ENCODE data around the gene ARMC10. TPM values are rescaled to one million over a fixed set of nuclear protein-coding genes. Genes with fewer than 3 reads are reported as not detected.

Gene ARMC10
- total RNA-seq, 6 experiments from 2014 or later, result 18.4 to 33.4 (median 22.8) TPM

DNA sequence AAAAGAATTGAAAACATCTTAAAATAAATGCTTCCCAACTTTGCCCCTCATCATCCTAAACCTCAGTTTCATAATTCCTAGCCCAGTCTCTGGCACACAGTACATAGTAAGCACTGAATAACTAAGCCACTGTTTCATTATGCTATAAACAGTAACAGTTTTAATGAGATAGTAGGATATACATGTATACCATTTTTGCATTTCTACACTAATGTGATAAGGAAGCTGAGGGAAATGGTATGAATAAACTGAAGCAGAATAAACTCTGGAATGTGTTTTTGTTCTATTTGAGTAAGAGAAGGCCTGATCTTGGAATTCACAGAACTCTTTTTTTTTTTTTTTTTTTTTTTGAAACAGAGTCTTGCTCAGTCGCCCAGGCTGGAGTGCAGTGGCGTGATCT, 65.1 kb downstream of the ARMC10 start:
- Histone ChIP-seq H3K4me3 (no peak overlapping the region), H3K4me1 (peaks cover 0 to 16% (median 0%) of the 10 kb centered on the region in 4 donors), H3K36me3 (no peaks in the 10 kb centered on the region), H3K9me3 (no peaks in the 10 kb centered on the region), H3K27me3 (no peaks in the 10 kb centered on the region), H3K27ac (no peak overlapping the region)
- intact Hi-C loops (cut with DNase I), result no loop called here
- TF ChIP-seq, protein P1, sequence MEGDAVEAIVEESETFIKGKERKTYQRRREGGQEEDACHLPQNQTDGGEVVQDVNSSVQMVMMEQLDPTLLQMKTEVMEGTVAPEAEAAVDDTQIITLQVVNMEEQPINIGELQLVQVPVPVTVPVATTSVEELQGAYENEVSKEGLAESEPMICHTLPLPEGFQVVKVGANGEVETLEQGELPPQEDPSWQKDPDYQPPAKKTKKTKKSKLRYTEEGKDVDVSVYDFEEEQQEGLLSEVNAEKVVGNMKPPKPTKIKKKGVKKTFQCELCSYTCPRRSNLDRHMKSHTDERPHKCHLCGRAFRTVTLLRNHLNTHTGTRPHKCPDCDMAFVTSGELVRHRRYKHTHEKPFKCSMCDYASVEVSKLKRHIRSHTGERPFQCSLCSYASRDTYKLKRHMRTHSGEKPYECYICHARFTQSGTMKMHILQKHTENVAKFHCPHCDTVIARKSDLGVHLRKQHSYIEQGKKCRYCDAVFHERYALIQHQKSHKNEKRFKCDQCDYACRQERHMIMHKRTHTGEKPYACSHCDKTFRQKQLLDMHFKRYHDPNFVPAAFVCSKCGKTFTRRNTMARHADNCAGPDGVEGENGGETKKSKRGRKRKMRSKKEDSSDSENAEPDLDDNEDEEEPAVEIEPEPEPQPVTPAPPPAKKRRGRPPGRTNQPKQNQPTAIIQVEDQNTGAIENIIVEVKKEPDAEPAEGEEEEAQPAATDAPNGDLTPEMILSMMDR (IDR thresholded peaks at IDR 0.05), result no peak
- no peak for TF ChIP-seq POLR2A (IDR thresholded peaks at IDR 0.05)
- ATAC-seq, result no peak
- 80% methylated on average over 1 of the region's 2 CpGs for WGBS (ENCODE audit: insufficient coverage, low coverage, low lambda C conversion rate, missing lambda C conversion rate)
- no peak for DNase-seq

DNA sequence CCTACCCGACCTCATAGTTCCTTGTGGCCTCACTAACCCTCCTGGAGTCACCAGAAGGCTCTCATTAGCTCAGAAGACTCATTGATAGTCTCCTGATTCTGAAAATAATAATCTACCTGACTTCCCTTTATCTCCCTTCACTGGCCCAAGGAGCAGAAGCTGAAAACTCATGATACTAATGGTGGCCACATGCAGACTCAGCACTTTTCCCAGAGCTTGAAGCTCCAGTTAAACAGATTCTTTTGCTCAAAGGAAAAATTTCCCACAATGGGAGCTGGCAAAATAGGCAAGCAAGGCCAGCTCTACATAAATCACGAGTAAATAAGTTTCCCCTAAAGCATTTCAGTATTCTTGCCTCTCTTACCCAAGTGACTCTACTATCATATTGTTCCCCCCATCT, 65.7 kb downstream of the ARMC10 start:
- no peaks in the 10 kb centered on the region for H3K36me3 ChIP-seq
- peaks cover 0 to 12% (median 0%) of the 10 kb centered on the region in 4 donors for H3K4me1 ChIP-seq
- H3K4me3 ChIP-seq, result no peak overlapping the region
- intact Hi-C loops (cut with DNase I), result no loop called here
- 86% methylated on average over 2 of the region's 2 CpGs for WGBS (ENCODE audit: insufficient coverage, low coverage, low lambda C conversion rate, missing lambda C conversion rate)
- no peaks in the 10 kb centered on the region for H3K27me3 ChIP-seq
- ATAC-seq (no peak), DNase-seq (no peak)
- no peaks in the 10 kb centered on the region for H3K9me3 ChIP-seq
- TF ChIP-seq, protein P1 (IDR thresholded peaks at IDR 0.05), result no peak
- no peak for TF ChIP-seq POLR2A (IDR thresholded peaks at IDR 0.05)
- no peak overlapping the region for H3K27ac ChIP-seq

DNA sequence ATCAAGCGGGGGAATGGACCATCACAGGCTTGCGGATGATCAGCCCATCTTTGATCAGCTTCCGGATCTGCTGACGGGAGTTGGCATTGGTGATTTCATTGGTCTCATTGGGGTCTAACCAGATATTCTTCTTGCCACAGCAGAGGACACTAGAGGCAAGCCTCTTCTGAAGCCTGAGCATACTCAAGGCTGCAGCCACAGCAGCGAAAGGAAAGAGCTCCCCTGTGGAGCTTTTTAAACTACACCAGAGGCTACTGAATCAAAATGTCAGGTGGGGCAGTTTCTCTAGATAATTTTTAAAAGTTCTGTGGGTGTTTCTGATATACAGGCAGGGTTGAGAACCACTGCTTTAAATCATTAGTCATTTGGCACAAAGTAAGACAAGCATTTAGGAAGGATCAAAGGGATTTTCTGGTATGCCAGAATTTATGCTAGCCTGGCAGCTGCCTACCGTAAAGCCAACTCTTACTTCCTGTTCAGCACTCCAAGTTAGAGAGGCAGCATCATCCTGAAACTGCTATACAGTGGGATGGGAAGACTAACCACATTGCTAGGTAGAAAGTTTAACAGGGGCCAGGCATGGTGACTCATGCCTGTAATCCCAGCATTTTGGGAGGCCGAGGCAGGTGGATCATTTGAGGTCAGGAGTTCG, 66.9 kb downstream of the ARMC10 start:
- H3K9me3 ChIP-seq, result no peaks in the 10 kb centered on the region
- no peak overlapping the region for H3K4me3 ChIP-seq
- WGBS (ENCODE audit: insufficient coverage, low coverage, low lambda C conversion rate, missing lambda C conversion rate), result 92% methylated on average over 3 of the region's 8 CpGs
- intact Hi-C loops (cut with DNase I), result no loop called here
- no peaks in the 10 kb centered on the region for H3K27me3 ChIP-seq
- no peak for TF ChIP-seq POLR2A (IDR thresholded peaks at IDR 0.05)
- TF ChIP-seq, protein P1 (IDR thresholded peaks at IDR 0.05), result no peak
- H3K36me3 ChIP-seq, result no peaks in the 10 kb centered on the region
- DNase-seq (no peak), ATAC-seq (no peak)
- no peak overlapping the region for H3K27ac ChIP-seq
- peaks cover 0 to 24% (median 0%) of the 10 kb centered on the region in 4 donors for H3K4me1 ChIP-seq

DNA sequence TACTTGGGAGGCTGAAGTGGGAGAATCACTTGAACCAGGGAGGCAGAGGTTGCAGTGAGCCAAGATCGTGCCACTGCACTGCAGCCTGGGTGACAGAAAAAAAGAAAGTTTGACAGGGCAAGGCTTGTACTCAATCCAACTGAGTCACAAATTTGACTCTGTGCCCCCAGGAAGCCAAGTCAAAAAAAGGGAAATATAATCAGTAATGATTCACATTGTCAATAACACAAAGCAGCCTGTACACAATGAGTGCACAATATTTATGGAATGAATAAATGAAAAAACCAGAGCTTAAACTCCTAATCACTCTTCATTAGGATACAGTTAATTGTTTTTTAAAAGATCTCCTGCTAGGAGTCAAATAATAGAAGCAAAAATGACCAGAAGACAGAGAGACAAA, 67.6 kb downstream of the ARMC10 start:
- no CpG with 5 or more reads among the region's 1 CpG for WGBS (ENCODE audit: insufficient coverage, low coverage, low lambda C conversion rate, missing lambda C conversion rate)
- Histone ChIP-seq H3K4me3 (no peak overlapping the region), H3K27me3 (no peaks in the 10 kb centered on the region), H3K4me1 (peaks cover 0 to 26% (median 0%) of the 10 kb centered on the region in 4 donors), H3K9me3 (no peaks in the 10 kb centered on the region), H3K36me3 (no peaks in the 10 kb centered on the region), H3K27ac (no peak overlapping the region)
- peak in 1 of 4 donors; percentile 33 for ATAC-seq
- intact Hi-C loops (cut with DNase I), result no loop called here
- no peak for TF ChIP-seq POLR2A (IDR thresholded peaks at IDR 0.05)
- TF ChIP-seq, protein P1 (IDR thresholded peaks at IDR 0.05), result no peak
- DNase-seq, result no peak

Measured in right lobe of liver (tissue), 6 donors.